Prostate gland (tissue), 2 donors: Measurements from ENCODE around the gene GPR18. TPM values are rescaled to one million over a fixed set of nuclear protein-coding genes. Genes with fewer than 3 reads are reported as not detected.
A peak's percentile ranks its signal among the peaks of the same experiment; 100 is the strongest.
"Not testable (repeated sequence)": the region's sequence is repeated elsewhere in the genome, so short reads cannot be mapped to it uniquely, and the experiment has no call there.

Experiments used
- DNase-seq: peaks from one replicate; pipeline ENCODE4 v3.0.0-alpha.2; 2019; ENCODE audit warnings: low spot score
- H3K27ac ChIP-seq, 2 donors: fragments of 200-600 bp; sonication (generic); 2 replicates each; pipeline ENCODE4 v1.5.1; 2017 to 2019
- H3K27me3 ChIP-seq: fragments of 200-600 bp; sonication (generic); replicated peaks from 2 replicates; pipeline ENCODE4 v1.5.1; 2019; ENCODE audit not compliant: insufficient read depth
- H3K36me3 ChIP-seq, 2 donors: fragments of 200-600 bp; sonication (generic); 1 replicate in 1 of 2; 2 replicates in 1 of 2; pipeline versions ENCODE4 v1.5.1 to v1.8.1; 2017 to 2019
- H3K4me1 ChIP-seq: fragments of 200-600 bp; sonication (generic); replicated peaks from 2 replicates; pipeline ENCODE4 v1.5.1; 2019
- H3K4me3 ChIP-seq, 2 donors: fragments of 200-600 bp; sonication (generic); 2 replicates each; pipeline ENCODE4 v1.5.1; 2017 to 2019
- H3K9me3 ChIP-seq: fragments of 200-600 bp; sonication (generic); 2 replicates; pipeline ENCODE4 v1.5.1; 2017
- POLR2A ChIP-seq: fragments of 450-650 bp; IDR thresholded peaks from one replicate; pipeline ENCODE4 v1.6.1; 2016; ENCODE audit warnings: antibody characterized with exemption, mild to moderate bottlenecking
- POLR2AphosphoS5 ChIP-seq: sonication (generic); formaldehyde crosslinking; IDR thresholded peaks from one replicate; pipeline ENCODE4 v1.6.1; 2017; ENCODE audit warnings: antibody characterized with exemption
- WGBS: methylation state at CpG from one replicate; pipeline ENCODE4 v1.1.5; 2018; 5-methylcytosine and 5-hydroxymethylcytosine counted together
- intact Hi-C: fragments of 100-400 bp; cut with DNase I; formaldehyde crosslinking; loops from one replicate; pipeline ENCODE4 v1.14.2; 2022
- total RNA-seq, 2 donors: library from RNA; depleted of rRNA; stranded (reverse); fragments of >200 nt; gene quantifications; one replicate each; pipeline ENCODE4 v1.1.0, GENCODE V29; 2016
- TF ChIP-seq, protein P1 (sequence below), 4 experiments: fragments of 200-600 bp in 2 of 4; fragments of 450-650 bp in 2 of 4; sonication (generic) in 2 of 4; IDR thresholded peaks; 1 replicate in 3 of 4; 2 replicates in 1 of 4; pipeline ENCODE4 v1.5.1; 2016 to 2019; ENCODE audit warnings: antibody characterized with exemption in 4 of 4, mild to moderate bottlenecking in 2 of 4, moderate library complexity in 2 of 4

Gene GPR18
- total RNA-seq, 2 donors from 2014 or later = 1.4 TPM; not detected in 1

DNA sequence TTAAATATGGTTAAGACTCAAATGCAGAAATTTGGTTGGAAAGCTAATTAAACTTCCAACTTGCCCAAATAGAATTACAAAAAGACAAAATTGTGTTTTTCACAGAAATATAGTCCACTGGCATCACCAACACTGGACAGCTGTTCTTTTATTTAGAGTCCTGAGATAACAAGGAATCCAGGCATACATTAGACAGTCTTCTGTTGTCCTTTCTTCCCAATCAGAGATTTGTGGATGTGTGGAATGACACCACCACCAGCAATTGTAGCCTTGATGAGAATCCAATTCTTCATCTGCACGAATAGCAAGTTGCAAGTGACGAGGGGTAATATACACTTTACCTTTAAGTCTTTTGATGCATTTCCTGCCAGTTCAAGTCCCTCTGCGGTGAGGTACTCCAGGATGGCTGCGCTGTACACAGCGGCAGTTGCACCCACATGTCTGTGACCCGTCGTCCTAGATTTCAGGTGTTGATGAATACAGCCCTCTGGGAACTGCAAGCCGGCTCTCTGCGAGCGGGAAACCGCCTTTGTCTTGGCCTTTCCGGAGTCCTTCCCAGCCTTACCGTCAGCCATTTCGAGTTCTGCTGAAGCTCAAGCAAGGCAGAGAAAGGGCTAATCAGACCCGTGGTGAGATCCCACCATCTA lies 42.9 kb downstream of the GPR18 start:
- DNase-seq = no peak
- no peaks in the 10 kb centered on the region for H3K4me1 ChIP-seq
- WGBS = 90% methylated on average over 15 of the region's 15 CpGs
- no peaks in the 10 kb centered on the region for H3K9me3 ChIP-seq
- TF ChIP-seq, protein P1, sequence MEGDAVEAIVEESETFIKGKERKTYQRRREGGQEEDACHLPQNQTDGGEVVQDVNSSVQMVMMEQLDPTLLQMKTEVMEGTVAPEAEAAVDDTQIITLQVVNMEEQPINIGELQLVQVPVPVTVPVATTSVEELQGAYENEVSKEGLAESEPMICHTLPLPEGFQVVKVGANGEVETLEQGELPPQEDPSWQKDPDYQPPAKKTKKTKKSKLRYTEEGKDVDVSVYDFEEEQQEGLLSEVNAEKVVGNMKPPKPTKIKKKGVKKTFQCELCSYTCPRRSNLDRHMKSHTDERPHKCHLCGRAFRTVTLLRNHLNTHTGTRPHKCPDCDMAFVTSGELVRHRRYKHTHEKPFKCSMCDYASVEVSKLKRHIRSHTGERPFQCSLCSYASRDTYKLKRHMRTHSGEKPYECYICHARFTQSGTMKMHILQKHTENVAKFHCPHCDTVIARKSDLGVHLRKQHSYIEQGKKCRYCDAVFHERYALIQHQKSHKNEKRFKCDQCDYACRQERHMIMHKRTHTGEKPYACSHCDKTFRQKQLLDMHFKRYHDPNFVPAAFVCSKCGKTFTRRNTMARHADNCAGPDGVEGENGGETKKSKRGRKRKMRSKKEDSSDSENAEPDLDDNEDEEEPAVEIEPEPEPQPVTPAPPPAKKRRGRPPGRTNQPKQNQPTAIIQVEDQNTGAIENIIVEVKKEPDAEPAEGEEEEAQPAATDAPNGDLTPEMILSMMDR (IDR thresholded peaks at IDR 0.05) = no peak
- TF ChIP-seq POLR2AphosphoS5 = no peak
- no peak for TF ChIP-seq POLR2A
- H3K36me3 ChIP-seq = no peaks in the 10 kb centered on the region
- intact Hi-C loops = no loop called here
- no peak overlapping the region for H3K27ac ChIP-seq
- H3K4me3 ChIP-seq = no peak overlapping the region
- H3K27me3 ChIP-seq = no peaks in the 10 kb centered on the region

DNA sequence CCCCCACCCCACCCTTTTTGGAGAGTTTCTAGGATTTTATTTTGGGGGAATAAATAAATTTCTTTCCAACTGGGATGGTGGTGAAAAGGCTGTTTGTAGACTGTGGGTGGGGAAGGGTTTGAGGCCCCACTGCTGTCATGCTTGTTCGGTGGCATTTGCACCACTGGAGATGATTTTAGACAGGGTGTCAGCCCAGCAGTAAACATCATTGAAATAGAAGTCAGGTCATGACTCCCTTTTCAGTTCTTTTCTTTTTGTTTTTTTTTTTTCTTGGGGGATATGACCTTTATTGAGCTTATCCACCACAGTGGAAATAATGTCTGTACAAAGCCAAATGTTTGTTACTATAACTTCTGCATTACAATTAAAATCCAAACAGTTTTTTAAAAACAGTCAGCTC lies 43.4 kb downstream of the GPR18 start:
- Histone ChIP-seq H3K27ac (no peak overlapping the region), H3K9me3 (no peaks in the 10 kb centered on the region), H3K4me1 (no peaks in the 10 kb centered on the region), H3K4me3 (no peak overlapping the region), H3K36me3 (no peaks in the 10 kb centered on the region), H3K27me3 (no peaks in the 10 kb centered on the region)
- intact Hi-C loops = no loop called here
- no peak for DNase-seq
- 61% methylated on average over 1 of the region's 1 CpG for WGBS
- TF ChIP-seq POLR2AphosphoS5 = no peak
- no peak for TF ChIP-seq POLR2A
- TF ChIP-seq, protein P1 (IDR thresholded peaks at IDR 0.05) = no peak

DNA sequence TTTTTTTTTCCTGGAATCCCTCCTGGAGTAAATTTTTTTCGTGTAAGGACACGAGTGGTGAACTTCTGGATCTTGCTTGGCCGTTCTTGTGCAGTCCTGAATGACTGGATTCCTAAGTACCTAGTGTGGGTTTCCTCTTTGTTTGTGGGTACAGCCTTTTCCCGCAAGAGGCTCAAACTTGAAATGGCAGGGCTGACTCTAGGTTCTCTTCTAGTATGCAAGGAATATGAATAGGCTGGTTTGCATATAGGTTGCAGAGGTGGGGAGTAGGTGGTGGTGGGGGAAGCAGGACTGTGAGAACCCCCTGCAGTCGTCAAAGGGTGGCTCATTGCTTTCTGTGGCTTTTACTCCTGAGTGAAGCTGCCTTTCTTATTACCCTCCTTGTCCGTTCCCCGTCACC lies 43.9 kb downstream of the GPR18 start:
- no peak for DNase-seq
- TF ChIP-seq POLR2AphosphoS5 (peak; percentile 51), POLR2A (no peak)
- Histone ChIP-seq H3K9me3 (no peaks in the 10 kb centered on the region), H3K27ac (no peak overlapping the region), H3K4me3 (no peak overlapping the region), H3K4me1 (no peaks in the 10 kb centered on the region), H3K36me3 (no peaks in the 10 kb centered on the region), H3K27me3 (no peaks in the 10 kb centered on the region)
- WGBS = 53% methylated on average over 7 of the region's 7 CpGs
- intact Hi-C loops = no loop called here

DNA sequence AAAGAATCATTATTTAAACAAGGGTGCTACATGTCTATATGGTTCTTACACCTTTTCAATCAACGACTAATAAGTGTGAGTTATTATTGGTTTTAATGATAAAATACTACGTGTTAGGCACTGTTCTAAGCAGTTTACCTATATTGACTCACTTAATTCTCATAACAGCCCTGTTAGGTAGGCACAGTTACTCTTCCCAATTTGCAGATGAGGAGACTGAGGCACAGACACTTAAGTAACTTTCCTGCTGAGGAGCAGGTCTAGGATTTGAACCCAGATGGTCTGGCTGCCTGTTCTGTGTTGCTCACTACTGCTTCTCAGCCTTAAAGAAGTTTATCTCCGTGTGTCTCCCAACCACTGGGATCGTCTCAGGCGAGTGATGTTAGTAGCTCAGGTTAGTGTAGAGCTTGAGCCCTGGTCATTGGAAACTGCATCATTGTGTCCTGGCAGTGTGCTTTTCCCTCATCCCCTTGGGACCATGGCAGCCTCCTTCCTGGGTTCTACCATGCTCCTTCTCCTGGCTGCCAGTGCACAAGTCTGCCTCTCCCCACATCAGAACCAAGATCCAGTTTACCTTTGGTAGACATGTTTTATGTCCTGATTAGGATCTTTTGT lies 46.7 kb downstream of the GPR18 start:
- 97% methylated on average over 5 of the region's 5 CpGs for WGBS
- TF ChIP-seq POLR2AphosphoS5 = no peak
- TF ChIP-seq, protein P1 (IDR thresholded peaks at IDR 0.05) = no peak
- no peak for TF ChIP-seq POLR2A
- no peak overlapping the region for H3K27ac ChIP-seq
- DNase-seq = no peak
- H3K9me3 ChIP-seq = no peaks in the 10 kb centered on the region
- H3K4me1 ChIP-seq = peaks cover 5% of the 10 kb centered on the region
- H3K36me3 ChIP-seq = no peaks in the 10 kb centered on the region
- no peaks in the 10 kb centered on the region for H3K27me3 ChIP-seq
- intact Hi-C loops = no loop called here
- no peak overlapping the region for H3K4me3 ChIP-seq

DNA sequence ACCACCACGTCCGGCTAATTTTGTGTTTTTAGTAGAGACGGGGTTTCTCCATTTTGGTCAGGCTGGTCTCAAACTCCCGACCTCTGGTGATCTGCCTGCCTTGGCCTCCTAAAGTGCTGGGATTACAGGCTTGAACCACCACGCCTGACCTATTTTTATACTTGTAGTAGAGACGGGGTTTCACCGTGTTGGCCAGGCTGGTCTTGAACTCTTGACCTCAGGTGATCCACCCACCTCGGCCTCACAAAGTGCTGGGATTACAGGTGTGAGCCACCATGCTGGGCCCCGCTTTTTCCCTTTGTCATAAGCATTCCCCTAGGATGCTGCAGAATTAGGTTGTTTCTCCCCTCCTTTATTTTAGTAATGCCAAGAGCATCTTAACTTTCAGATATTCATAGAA lies 47.6 kb downstream of the GPR18 start:
- H3K9me3 ChIP-seq, H3K4me1 ChIP-seq, H3K27ac ChIP-seq, DNase-seq, H3K4me3 ChIP-seq, H3K36me3 ChIP-seq, H3K27me3 ChIP-seq, intact Hi-C loops: not testable (repeated sequence)
- 88% methylated on average over 9 of the region's 9 CpGs for WGBS
